Measurements from ENCODE around the gene TRMT44.
"Not testable (repeated sequence)": the region's sequence is repeated elsewhere in the genome, so short reads cannot be mapped to it uniquely, and the experiment has no call there.

Gene TRMT44

GRCh38 chr4:8401665-8402064, 38.9 kb upstream of the TRMT44 start:
- Mint-ChIP-seq H3K27ac (no peak overlapping the region), H3K4me1 (ENCODE audit: low read depth) (no peaks in the 10 kb centered on the region), H3K27me3 (no peaks in the 10 kb centered on the region), H3K4me3 (no peak overlapping the region), H3K36me3 (ENCODE audit: low read depth) (peaks cover 71% of the 10 kb centered on the region), H3K9me3 (no peaks in the 10 kb centered on the region)
- no peak for DNase-seq

DNA sequence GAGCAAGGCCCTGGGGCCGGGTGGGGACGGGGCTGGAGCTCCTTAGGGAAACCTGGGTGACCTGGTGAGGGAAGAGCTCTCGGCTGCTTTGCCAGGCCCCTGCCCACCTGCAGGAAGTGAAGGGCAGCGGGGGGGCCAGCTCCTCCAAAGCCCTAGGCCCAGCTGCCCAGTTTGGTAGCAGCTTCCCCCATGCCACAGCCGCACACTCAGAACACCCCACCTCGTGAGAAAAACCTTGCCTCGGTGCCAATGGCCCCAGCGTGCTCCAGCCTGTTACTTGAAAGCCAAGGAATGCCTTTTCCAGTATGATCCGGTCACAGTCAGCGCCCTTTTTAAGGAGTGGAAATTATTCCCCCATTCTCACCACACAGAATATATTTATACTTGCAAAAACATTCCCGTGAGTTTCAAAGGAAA, 38.4 kb upstream of the TRMT44 start:
- no peaks in the 10 kb centered on the region for H3K9me3 Mint-ChIP-seq
- peaks cover 69% of the 10 kb centered on the region for H3K36me3 Mint-ChIP-seq (ENCODE audit: low read depth)
- no peak for DNase-seq
- H3K27me3 Mint-ChIP-seq = no peaks in the 10 kb centered on the region
- no peak overlapping the region for H3K27ac Mint-ChIP-seq
- H3K4me1 Mint-ChIP-seq (ENCODE audit: low read depth) = no peaks in the 10 kb centered on the region
- H3K4me3 Mint-ChIP-seq = no peak overlapping the region

DNA sequence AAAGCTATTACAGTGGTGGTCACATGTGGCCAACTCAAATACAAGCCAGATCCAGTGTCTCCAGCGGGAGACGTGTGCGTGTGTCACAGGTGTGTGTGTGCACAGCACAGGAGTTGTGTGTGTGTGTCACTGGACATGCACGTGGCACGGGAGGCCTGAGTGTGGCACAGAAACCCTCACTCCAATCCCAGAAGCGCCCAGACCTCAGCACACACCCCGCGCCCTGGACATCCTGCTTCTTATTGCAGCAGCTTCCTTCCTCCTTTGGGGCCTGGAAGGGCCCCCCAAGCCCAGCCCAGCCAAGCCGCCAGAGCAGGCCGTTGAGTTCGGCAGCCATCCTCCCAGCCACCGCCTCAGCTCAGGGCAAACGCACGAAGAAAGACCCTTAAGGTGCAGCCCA, 37.9 kb upstream of the TRMT44 start:
- H3K27ac Mint-ChIP-seq = no peak overlapping the region
- DNase-seq = no peak

DNA sequence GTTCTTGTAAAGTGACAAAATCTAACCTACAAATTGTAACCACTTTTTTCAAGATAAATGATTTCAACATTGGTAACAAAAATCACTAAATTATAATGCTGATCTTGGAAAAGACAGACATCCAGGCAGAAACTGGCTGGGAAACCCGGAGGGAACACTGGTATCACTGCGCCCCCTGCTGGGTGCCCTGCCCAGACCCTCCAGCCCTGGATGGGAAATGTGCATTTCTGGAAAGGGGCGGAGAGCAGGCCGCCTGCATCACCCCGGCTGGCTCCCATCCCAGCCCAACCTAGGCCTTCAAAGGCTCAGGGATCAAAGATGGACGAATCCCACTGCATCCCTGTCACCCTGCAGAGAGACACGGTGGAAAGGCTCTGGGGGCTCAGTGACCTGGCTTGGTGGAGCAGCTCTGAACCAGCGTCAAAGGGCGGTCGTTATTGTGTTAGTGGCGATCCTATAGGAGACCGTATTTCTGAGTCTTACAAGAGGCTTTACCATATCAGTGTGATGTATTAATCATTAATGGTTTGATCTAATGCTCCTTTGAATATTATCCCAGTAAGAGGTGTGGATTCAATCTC, 37.3 kb upstream of the TRMT44 start:
- Mint-ChIP-seq H3K27me3 (no peaks in the 10 kb centered on the region), H3K4me3 (no peak overlapping the region), H3K36me3 (ENCODE audit: low read depth) (peaks cover 72% of the 10 kb centered on the region), H3K27ac (no peak overlapping the region), H3K4me1 (ENCODE audit: low read depth) (no peaks in the 10 kb centered on the region), H3K9me3 (no peaks in the 10 kb centered on the region)
- DNase-seq = peak; percentile 71

More for the DNA sequence above, 37.9 kb upstream of the TRMT44 start:
- H3K9me3 Mint-ChIP-seq = no peaks in the 10 kb centered on the region
- peaks cover 69% of the 10 kb centered on the region for H3K36me3 Mint-ChIP-seq (ENCODE audit: low read depth)
- H3K4me3 Mint-ChIP-seq = no peak overlapping the region
- no peaks in the 10 kb centered on the region for H3K4me1 Mint-ChIP-seq (ENCODE audit: low read depth)
- H3K27me3 Mint-ChIP-seq = no peaks in the 10 kb centered on the region

- Mint-ChIP-seq H3K36me3 (ENCODE audit: low read depth) (peaks cover 71% of the 10 kb centered on the region), H3K4me1 (ENCODE audit: low read depth) (no peaks in the 10 kb centered on the region), H3K9me3 (no peaks in the 10 kb centered on the region), H3K4me3 (no peak overlapping the region), H3K27ac (no peak overlapping the region), H3K27me3 (no peaks in the 10 kb centered on the region)
- DNase-seq = no peak
Measured at GRCh38 chr4:8403976-8404375, 36.6 kb upstream of the TRMT44 start.

DNA sequence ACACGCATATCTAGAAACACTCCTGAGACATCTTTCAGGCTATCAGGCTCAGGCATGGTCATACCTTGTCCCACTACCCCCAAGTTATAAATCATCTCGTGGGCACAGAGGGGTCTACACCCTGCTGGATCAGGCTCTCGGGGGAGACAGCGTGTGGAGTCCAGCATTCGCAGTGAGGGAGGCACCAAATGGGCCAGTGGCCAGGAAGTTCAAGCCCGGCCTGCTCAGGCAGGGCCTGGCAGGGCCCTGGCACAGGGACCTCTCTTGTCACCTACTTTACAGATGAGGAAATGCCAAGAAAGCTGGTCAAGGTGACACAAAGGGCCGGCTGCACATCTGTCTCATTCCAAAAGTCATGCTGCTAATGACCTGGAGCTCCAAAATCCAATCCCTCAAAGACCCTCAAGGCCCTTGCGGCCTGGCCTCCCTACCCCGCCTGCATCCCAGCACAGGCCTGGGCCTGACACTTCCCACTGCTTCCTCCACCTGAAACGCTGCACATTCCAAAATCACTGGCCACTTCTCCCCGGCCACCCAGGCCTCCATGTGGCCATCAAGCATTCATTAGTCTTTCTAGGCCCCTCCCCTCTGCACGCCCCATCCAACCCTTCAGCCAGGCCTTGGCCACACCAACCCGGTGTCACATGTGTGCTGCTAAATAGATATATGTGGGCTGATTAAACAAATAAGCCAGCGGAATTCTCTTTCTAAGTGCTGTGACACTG, 35.6 kb upstream of the TRMT44 start:
- Mint-ChIP-seq H3K9me3 (no peaks in the 10 kb centered on the region), H3K4me1 (ENCODE audit: low read depth) (peaks cover 6% of the 10 kb centered on the region), H3K4me3 (no peak overlapping the region)

GRCh38 chr4:8405516-8405875, 35.1 kb upstream of the TRMT44 start:
- peaks cover 78% of the 10 kb centered on the region for H3K36me3 Mint-ChIP-seq (ENCODE audit: low read depth)
- H3K4me1 Mint-ChIP-seq (ENCODE audit: low read depth) = peaks cover 6% of the 10 kb centered on the region
- no peaks in the 10 kb centered on the region for H3K9me3 Mint-ChIP-seq
- no peaks in the 10 kb centered on the region for H3K27me3 Mint-ChIP-seq
- no peak overlapping the region for H3K27ac Mint-ChIP-seq
- DNase-seq = no peak
- no peak overlapping the region for H3K4me3 Mint-ChIP-seq

More for the DNA sequence above, 35.6 kb upstream of the TRMT44 start:
- DNase-seq = no peak
- Mint-ChIP-seq H3K27ac (no peak overlapping the region), H3K36me3 (ENCODE audit: low read depth) (peaks cover 74% of the 10 kb centered on the region), H3K27me3 (no peaks in the 10 kb centered on the region)

DNA sequence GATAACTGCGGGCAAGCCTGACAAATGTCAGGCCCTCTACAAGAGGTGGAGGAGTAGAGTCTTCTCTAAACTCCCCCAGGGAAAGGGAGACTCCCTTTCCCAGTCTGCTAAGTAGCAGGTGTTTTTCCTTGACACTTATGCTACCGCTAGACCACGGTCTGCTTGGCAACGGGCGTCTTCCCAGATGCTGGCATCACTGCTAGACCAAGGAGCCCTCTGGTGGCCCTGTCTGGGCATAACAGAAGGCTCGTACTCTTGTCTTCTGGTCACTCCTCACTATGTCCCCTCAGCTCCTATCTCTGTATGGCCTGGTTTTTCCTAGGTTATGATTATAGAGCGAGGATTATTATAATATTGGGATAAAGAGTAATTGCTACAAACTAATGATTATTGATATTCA, 33.7 kb upstream of the TRMT44 start:
- not testable (repeated sequence) for H3K27ac Mint-ChIP-seq; H3K4me1 Mint-ChIP-seq (ENCODE audit: low read depth); H3K27me3 Mint-ChIP-seq; DNase-seq; H3K9me3 Mint-ChIP-seq; H3K4me3 Mint-ChIP-seq
- H3K36me3 Mint-ChIP-seq (ENCODE audit: low read depth) = peaks cover 87% of the 10 kb centered on the region

GRCh38 chr4:8407316-8407715, 33.3 kb upstream of the TRMT44 start:
- DNase-seq = no peak
- Mint-ChIP-seq H3K27ac (no peak overlapping the region), H3K27me3 (no peaks in the 10 kb centered on the region), H3K9me3 (no peaks in the 10 kb centered on the region), H3K4me3 (no peak overlapping the region), H3K36me3 (ENCODE audit: low read depth) (peaks cover 91% of the 10 kb centered on the region), H3K4me1 (ENCODE audit: low read depth) (peaks cover 6% of the 10 kb centered on the region)

DNA sequence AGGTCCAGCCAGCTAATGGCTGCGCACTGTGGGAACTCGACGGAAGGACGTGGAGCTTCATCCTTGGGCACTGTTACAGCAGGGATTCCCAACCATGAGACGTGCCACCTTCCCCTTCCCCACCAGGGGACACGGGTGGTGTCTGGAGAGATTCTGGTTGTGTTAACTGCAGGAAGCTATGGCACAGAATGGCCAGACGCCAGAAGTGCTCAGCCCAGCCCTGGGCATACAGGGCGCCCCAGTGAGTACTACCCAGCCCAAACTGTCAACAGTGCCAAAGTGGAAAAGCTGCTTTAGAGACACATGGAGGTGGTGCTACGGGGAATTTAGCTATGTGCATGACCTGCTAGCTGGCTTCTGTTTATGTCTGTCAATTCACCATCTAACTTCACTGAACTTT, 32.8 kb upstream of the TRMT44 start:
- Mint-ChIP-seq H3K4me1 (ENCODE audit: low read depth) (peaks cover 6% of the 10 kb centered on the region), H3K27ac (no peak overlapping the region), H3K4me3 (no peak overlapping the region), H3K9me3 (no peaks in the 10 kb centered on the region), H3K36me3 (ENCODE audit: low read depth) (peaks cover 92% of the 10 kb centered on the region), H3K27me3 (no peaks in the 10 kb centered on the region)
- no peak for DNase-seq

- H3K9me3 Mint-ChIP-seq = no peaks in the 10 kb centered on the region
- H3K27me3 Mint-ChIP-seq = no peaks in the 10 kb centered on the region
- H3K27ac Mint-ChIP-seq = no peak overlapping the region
- H3K4me3 Mint-ChIP-seq = no peak overlapping the region
- peaks cover 16% of the 10 kb centered on the region for H3K4me1 Mint-ChIP-seq (ENCODE audit: low read depth)
- peak; percentile 44 for DNase-seq
- peaks cover 85% of the 10 kb centered on the region for H3K36me3 Mint-ChIP-seq (ENCODE audit: low read depth)
Measured at GRCh38 chr4:8409264-8410065, 31.1 kb upstream of the TRMT44 start.

- DNase-seq = no peak
- Mint-ChIP-seq H3K4me3 (no peak overlapping the region), H3K36me3 (ENCODE audit: low read depth) (peaks cover 85% of the 10 kb centered on the region), H3K27me3 (no peaks in the 10 kb centered on the region), H3K27ac (no peak overlapping the region), H3K9me3 (no peaks in the 10 kb centered on the region), H3K4me1 (ENCODE audit: low read depth) (peaks cover 22% of the 10 kb centered on the region)
Measured at GRCh38 chr4:8410066-8410625, 30.4 kb upstream of the TRMT44 start.

DNA sequence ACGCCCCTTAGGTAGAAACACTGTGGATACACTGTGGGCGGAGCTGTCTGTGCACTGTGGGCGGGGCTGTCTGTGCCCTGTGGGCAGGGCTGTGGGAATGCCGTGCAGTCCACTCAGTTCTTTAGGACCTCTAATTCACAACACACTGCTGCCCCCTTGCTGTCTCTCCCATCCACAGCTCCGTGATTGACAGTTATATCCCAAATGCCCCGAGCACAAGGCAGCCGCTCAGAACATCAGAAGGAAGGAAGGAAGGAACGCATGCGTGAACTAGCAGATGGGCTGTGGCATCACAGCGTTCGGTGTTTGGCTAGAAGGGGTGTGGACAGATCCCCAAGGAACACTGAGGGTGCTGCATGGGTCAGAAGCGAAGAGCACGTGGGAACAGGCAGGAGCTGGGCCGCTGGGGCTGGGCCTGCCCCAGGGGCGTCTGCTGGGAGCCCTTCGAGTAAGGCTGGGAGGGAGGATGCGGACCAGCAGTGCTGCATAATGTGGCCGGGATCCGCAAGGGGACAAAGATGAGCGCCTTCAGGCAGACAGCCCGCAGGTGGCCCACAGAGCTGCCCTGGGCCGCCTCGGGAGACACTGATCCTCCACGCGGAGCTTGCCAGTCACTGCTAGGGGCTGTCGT, 29.8 kb upstream of the TRMT44 start:
- H3K36me3 Mint-ChIP-seq (ENCODE audit: low read depth) = peaks cover 84% of the 10 kb centered on the region
- peaks cover 22% of the 10 kb centered on the region for H3K4me1 Mint-ChIP-seq (ENCODE audit: low read depth)
- no peaks in the 10 kb centered on the region for H3K27me3 Mint-ChIP-seq
- no peak for DNase-seq
- no peaks in the 10 kb centered on the region for H3K9me3 Mint-ChIP-seq
- peak overlapping the region; percentile 4 for H3K27ac Mint-ChIP-seq
- H3K4me3 Mint-ChIP-seq = no peak overlapping the region

DNA sequence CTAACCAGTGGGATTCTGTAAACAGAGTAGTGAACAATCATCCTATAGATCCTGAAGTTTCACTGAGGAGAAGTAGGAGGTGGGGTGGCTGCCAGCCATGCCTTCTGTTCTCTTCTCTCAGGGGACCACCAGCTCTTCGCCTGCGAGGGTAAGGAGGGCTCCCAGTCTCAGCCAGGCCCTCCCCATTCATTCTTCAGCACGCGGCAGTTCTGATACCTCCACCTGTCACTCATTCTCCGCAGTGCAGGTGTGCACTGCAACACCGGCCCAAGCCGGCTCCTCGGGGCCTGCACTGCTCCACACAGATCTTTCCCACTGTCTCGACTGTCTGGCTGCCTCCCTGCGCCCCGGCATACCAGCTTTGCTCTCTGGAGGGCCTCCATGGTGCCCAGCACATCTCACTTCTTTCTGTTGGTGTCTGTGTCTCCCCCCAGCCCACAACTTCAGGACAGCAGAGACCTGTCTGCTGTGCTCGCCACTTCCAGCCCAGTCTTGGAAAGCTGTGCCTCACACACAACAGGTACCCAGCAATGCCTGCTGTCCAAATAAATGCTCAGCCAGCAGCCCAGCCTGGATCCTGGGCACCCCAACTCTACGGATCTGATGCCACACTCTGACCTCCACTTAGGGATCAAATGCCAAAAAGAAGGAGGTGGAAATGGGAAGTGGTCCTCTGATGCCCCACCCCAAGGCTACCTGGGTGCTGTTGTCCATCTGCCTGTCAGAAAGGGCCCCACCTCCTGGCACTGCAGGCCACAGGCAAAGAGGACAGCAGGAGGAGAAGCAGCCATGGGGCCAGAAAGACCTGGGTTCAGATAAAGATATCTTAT, 29.0 kb upstream of the TRMT44 start:
- Mint-ChIP-seq H3K36me3 (ENCODE audit: low read depth) (peaks cover 81% of the 10 kb centered on the region), H3K27ac (no peak overlapping the region), H3K27me3 (no peaks in the 10 kb centered on the region), H3K4me3 (no peak overlapping the region), H3K4me1 (ENCODE audit: low read depth) (peaks cover 22% of the 10 kb centered on the region), H3K9me3 (no peaks in the 10 kb centered on the region)
- no peak for DNase-seq
